Panc1 (cell line): ENCODE results near the gene SPATA13.

Experiments
- POLR2AphosphoS5 ChIP-seq: IDR thresholded peaks from 2 replicates; pipeline ENCODE4 v1.6.1; 2012; ENCODE audit warnings: mild to moderate bottlenecking, low read depth, low read length, moderate library complexity
- SIN3A ChIP-seq: IDR thresholded peaks from 2 replicates; pipeline ENCODE4 v1.6.1; 2012; ENCODE audit warnings: low read depth, mild to moderate bottlenecking, low read length, moderate library complexity, borderline replicate concordance; ENCODE audit not compliant: insufficient read depth
- TCF7L2 ChIP-seq: IDR thresholded peaks from 2 replicates; pipeline ENCODE4 v1.6.1; 2011; ENCODE audit warnings: mild to moderate bottlenecking, low read depth, low read length, inconsistent platforms
- TF ChIP-seq, protein P1 (sequence below): fragments of 450-650 bp; IDR thresholded peaks from 2 replicates; pipeline ENCODE4 v1.5.1; 2017; ENCODE audit warnings: mild to moderate bottlenecking
- TF ChIP-seq, protein P2 (sequence below), 2 experiments: IDR thresholded peaks; 2 replicates each; pipeline ENCODE4 v1.6.1; 2011 to 2012; ENCODE audit warnings: low read depth in 2 of 2, control low read depth in 1 of 2, low read length in 1 of 2, mild to moderate bottlenecking in 1 of 2, moderate library complexity in 1 of 2; ENCODE audit not compliant: insufficient read depth in 1 of 2

- TF ChIP-seq POLR2AphosphoS5 (no peak), TCF7L2 (no peak), SIN3A (no peak)
- TF ChIP-seq, protein P1, sequence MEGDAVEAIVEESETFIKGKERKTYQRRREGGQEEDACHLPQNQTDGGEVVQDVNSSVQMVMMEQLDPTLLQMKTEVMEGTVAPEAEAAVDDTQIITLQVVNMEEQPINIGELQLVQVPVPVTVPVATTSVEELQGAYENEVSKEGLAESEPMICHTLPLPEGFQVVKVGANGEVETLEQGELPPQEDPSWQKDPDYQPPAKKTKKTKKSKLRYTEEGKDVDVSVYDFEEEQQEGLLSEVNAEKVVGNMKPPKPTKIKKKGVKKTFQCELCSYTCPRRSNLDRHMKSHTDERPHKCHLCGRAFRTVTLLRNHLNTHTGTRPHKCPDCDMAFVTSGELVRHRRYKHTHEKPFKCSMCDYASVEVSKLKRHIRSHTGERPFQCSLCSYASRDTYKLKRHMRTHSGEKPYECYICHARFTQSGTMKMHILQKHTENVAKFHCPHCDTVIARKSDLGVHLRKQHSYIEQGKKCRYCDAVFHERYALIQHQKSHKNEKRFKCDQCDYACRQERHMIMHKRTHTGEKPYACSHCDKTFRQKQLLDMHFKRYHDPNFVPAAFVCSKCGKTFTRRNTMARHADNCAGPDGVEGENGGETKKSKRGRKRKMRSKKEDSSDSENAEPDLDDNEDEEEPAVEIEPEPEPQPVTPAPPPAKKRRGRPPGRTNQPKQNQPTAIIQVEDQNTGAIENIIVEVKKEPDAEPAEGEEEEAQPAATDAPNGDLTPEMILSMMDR: no peak
- TF ChIP-seq, protein P2, sequence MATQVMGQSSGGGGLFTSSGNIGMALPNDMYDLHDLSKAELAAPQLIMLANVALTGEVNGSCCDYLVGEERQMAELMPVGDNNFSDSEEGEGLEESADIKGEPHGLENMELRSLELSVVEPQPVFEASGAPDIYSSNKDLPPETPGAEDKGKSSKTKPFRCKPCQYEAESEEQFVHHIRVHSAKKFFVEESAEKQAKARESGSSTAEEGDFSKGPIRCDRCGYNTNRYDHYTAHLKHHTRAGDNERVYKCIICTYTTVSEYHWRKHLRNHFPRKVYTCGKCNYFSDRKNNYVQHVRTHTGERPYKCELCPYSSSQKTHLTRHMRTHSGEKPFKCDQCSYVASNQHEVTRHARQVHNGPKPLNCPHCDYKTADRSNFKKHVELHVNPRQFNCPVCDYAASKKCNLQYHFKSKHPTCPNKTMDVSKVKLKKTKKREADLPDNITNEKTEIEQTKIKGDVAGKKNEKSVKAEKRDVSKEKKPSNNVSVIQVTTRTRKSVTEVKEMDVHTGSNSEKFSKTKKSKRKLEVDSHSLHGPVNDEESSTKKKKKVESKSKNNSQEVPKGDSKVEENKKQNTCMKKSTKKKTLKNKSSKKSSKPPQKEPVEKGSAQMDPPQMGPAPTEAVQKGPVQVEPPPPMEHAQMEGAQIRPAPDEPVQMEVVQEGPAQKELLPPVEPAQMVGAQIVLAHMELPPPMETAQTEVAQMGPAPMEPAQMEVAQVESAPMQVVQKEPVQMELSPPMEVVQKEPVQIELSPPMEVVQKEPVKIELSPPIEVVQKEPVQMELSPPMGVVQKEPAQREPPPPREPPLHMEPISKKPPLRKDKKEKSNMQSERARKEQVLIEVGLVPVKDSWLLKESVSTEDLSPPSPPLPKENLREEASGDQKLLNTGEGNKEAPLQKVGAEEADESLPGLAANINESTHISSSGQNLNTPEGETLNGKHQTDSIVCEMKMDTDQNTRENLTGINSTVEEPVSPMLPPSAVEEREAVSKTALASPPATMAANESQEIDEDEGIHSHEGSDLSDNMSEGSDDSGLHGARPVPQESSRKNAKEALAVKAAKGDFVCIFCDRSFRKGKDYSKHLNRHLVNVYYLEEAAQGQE (IDR thresholded peaks at IDR 0.05; ENCODE audit: insufficient read depth in 1 of 2, low read depth in 2 of 2, low read length in 1 of 2): no peak
These were observed 673 bp downstream of the SPATA13 start for GRCh38 chr13:24161010-24161775.
